GM19035 (cell line): ENCODE data around the gene NDUFAF5.

ENCODE experiments used
- ATAC-seq: cut with Tn5 transposase; IDR thresholded peaks from one replicate; pipeline ENCODE4 v1.9.1; 2021; ENCODE audit not compliant: unreplicated experiment

NDUFAF5 gene

DNA sequence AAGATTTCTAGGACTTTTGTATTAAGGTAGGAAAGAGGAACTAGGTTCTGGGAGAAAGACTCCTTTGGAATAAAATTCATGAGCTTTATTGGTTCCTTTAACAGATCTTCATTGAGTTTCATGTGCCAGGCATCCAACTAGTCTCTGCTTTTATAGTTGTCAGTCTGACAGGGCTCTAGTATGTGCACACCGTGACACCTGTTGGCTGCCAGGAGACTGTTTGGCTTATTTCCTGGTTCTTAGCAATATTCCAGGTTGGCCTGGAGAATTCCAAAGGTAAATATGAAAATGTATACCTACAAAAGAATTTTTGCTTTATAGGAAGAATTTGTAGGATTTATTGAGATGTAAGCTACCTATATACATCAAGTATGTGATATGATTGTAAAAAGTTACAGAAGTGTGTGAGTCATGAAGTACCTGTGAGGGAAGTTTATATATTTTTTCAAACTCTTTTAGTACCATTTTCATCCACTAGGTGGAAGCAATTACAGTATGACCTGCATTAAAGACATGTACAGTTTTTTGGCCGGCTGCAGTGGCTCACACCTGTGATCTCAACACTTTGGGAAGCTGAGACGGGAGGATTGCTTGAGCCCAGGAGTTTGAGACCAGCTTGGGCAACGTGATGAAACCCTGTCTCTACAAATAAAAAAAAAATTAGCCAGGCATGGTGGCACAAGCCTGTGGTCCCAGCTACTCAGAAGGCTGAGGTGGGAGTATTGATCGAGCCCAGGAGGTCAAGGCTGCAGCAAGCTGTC lies 35.2 kb downstream of the NDUFAF5 start:
- ATAC-seq: peak; percentile 88

DNA sequence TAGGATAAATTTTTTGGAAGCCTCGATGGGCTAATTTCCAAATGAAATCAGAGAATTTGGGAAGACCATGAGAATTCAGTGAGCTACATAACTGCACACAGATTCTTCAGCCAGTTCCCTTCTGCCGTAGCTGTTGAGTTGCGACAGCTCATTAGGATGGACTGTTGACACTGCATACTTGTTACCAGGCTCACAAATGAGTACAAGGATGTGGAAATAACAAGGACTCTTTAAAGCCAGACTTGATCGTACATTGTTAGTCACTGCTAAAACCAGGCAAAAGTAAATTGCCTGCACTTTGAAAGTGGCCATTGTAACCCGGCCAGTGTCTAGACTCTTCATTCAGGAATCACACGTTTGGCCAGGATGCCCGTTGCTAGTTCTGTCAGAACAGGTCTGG lies 37.0 kb downstream of the NDUFAF5 start:
- ATAC-seq: no peak

DNA sequence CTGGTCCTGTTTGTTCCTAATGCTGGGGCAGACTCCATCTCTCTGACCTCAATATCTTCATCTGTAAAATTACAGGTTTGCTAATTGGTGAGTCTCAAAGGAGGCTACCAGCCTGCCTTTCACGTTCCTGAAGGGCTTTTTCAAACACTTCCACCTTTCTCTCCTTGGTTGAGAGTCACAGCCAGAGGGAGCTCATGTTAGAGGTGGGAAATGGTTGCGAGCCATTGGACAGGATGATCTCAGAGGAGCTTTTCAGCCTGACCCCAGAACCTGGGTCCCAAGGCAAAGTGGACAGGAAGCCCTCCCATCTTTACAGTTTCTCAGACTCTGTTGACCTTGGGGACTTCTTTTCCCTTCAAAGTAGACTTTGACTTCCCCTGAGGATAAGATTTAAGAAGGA lies 37.6 kb downstream of the NDUFAF5 start:
- no peak for ATAC-seq

DNA sequence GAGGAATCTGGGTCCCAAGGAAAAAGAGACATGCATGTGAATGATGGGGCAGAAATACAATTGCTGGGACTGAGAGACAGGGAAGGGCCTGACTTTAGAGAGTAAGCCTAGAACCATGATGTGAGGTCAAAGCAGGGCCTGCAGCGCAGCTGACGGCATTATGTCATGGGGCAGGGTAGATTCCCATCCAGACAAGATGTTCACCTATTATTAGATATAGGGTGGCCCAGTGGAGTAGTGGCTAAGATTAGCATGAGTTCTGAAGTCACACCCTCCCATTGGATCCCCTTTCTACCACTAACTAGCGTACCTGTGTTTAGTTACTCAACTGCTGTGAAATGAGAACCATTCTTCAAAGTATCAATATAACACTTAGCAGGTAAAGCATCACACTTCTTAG lies 39.6 kb downstream of the NDUFAF5 start:
- no peak for ATAC-seq

DNA sequence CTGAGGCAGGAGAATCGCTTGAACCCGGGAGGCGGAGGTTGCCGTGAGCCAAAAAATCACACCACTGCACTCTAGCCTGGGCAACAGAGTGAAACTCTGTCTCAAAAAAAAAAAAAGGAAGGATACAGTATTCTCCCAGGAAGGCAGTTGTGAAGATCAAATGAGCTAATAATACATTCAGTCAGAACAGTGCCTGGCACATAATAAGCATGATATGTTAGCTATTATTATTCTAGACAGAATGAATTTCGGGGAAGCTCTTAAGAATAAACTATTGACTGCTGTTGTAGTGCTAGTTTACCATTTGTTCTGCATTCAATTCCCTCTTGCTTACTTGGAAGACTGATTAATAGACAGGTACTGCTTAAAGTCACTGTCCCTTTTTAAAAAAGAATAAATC lies 40.6 kb downstream of the NDUFAF5 start:
- no peak for ATAC-seq

DNA sequence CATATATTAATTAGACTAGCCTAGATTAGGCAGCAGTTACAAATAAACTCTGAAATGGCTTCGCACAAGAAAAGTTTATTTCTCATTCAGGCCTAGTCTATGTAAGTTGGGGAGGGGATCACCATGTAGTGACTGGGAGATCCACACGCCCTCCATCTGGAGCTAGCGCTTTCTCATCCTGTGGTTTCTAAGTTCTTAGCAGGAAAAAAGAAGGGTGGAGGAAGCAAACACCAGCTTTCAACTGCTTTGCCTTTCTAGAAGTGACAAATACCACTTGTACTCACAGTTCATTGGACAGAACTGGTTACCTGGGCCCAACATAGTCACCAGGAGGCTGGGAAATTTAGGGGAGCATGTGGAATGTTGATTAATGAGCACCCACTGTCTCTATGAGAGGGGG lies 46.6 kb downstream of the NDUFAF5 start:
- ATAC-seq: no peak

DNA sequence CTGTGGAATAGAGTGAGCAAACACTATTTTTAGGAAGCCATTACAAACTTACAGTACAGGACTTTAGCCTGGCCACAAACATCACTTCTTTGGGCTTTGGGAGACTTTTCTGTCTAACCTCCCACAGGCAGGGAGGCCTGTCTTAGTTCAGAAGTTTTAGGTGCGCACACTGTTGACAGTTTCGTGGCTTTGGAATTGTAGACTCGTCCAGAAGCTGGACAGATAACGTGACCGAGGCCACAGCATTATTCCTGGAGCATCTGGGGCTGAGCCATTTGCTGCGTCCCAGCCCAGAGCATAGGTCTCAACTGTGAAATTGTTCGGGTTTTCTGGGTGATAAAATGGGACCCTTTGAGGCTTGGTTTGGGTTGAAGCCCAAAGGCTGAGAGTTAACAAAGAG lies 53.8 kb downstream of the NDUFAF5 start:
- ATAC-seq: no peak

DNA sequence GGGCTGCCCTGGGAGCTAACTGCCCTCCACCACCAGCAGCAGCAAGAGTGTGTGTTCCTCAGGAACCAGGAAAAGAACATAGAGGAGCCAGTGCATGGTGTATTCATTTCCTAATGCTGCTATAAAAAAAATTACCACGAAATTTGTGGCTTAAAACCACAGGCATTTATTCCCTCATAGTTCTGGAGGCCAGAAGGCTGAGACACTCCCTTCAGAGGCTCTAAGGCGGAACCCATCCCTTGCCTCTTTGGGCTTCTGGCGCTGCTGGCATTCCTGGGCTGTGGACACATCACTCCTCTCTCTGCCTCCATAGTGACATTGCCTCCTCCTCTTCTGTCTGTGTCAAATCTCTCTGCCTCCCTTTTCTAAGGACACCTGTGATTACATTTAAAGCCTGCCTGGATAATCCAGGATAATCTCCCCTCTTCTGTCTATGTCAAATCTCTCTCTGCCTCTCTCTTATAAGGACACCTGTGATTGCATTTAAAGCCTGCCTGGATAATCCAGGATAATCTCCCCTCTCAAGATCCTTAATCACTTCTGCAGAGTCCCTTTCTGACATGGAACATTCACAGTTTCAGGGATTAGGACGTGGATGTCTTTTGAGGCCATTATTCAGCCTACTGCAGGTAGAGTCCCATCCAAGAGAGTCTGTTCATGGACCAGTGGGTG lies 54.7 kb downstream of the NDUFAF5 start:
- ATAC-seq: no peak

DNA sequence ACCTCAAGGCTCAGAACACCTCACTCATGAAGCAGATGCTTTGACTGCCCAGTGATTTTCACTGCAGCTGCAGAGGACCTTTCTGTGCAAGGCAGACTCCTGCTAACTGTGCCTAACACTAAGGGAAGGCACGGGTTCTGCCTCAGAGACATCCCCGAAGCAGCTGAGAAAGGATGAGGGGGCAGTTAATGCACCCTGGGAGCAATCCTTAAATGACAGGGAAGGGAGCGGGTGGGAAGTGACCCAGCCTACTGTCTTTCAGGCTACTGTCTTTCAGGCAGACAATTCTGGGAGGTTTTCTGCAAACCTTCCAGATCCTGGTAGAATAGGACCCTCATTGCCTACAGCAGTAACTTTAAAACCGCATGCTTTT lies 55.3 kb downstream of the NDUFAF5 start:
- ATAC-seq: no peak

DNA sequence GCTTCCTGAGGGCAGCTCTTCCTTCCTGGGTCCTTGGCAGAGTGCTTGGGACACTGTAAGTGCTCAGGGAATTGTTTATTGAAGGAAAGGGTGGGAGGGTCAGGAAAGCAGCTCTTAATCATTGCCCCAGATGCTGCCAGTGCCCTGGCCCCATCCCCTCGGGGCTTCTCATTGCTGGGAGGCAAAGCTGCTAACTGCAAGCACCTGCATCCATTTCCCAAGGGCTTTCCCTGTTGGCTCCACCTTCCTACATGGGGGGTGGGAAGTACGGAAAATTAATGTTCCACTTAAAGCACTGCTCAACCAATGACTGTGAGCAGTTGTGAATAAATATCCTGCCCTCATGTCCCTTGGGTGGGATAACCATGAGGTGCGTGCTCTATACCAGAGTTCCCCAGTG lies 56.4 kb downstream of the NDUFAF5 start:
- no peak for ATAC-seq

DNA sequence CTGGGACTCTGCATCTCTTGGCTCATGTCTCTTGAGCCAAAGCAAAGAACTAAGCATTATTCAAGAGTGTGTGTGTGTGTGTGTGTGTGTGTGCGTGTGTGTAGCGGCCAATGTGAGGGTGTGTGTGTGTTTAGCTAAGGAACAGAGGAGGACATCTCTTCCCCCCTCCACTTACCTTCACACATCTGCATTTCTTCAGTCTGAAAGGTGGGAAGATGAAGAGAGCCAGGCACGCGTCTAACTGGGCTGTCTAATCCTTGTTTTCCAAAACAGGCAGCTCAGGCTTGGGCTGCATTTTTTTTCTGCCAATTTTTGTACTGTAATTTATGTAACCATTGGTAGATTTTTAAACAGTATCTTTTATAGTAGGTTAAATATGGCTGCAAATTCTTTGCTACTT lies 59.5 kb downstream of the NDUFAF5 start:
- ATAC-seq: no peak

DNA sequence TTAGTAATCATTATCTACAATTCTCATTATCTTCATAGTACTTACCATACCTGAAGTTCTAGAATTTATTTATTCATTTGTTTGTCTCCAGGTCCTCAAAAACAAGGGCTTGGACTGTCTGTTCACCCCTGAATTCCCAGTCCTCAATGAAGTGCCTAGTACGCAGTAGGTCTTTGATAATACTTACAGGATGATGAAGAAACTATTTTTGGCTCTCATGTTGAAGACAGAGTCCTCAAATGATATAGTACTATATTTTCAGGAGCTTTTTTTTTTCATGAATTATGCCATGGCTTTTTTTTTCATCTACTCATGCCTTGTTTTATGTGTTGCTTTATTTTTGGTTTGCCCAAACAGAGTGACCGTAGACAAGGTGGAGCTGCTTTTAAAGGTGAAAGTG lies 66.5 kb downstream of the NDUFAF5 start:
- no peak for ATAC-seq

DNA sequence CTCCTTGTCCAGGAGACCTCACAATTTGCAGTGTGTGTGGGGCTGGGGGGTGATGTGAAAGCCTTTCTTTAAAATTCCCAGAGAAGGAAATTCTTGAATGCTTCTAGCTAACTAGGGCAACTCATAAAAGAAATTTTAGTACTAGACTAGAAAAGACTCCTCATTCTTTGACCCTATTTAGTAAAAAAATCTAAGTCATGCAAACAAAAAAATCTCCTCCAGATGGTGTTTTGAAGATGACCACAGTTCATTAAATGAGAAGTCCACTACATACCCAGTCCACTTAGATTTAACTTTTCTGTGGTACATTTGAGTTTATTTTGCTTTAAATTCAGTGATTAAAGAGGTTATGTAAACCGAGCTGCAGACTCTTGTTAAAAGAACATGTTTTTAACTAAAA lies 67.5 kb downstream of the NDUFAF5 start:
- ATAC-seq: no peak

DNA sequence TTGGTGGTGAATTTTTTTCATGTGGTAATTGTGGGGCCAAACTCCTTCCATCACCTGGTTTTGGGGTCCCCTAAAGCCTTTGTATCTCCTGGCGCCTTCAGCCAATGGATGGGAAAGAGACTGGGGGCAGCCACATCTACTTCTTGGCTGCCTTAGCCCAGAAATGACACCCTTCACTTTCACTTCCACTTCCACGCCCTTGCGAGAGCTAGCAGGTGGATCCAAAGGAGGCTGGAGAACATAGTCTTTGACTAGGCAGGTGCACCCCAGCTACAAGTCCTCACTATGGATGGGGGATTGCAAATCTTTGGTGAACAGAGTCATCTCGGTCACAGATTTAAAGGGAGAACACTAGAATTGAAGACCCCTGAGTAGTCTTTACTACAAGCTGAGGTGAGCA lies 70.8 kb downstream of the NDUFAF5 start:
- ATAC-seq: no peak

DNA sequence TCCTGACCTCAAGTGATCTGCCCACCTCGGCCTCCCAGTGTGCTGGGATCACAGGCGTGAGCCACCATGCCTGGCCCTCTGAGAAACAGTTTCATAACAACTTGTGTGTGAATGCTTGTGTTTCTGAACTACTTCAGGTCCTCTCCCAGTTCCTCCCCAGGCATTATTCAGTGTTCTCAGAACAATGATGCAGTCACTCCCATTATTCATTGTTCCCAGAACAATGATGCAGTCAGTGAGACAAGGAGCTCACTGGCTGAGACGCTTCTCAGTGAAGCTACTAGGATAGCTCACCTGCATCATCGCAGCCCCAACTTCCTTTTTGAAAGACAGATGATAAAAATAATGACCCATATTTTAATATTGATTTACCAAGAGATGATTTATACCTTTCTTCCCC lies 71.5 kb downstream of the NDUFAF5 start:
- no peak for ATAC-seq

DNA sequence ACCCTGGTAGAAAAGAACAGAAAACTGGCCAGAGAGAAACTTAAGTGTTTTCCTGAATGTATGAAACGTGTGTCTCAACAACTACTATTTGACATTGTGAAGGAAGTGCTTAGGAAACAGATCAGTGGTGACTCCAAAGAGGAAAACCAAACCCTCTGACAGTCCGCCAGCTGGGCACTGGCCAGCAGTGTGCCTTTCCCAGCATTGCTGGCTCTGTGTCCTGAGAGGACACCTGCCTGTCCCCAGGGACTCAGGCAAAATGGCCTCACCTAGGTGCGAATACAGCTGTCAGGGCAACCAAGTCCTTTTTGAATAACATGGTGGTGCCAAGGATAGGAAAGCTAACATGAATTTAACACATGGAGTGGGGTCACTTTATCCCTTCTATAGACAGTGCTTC lies 72.5 kb downstream of the NDUFAF5 start:
- ATAC-seq: no peak

DNA sequence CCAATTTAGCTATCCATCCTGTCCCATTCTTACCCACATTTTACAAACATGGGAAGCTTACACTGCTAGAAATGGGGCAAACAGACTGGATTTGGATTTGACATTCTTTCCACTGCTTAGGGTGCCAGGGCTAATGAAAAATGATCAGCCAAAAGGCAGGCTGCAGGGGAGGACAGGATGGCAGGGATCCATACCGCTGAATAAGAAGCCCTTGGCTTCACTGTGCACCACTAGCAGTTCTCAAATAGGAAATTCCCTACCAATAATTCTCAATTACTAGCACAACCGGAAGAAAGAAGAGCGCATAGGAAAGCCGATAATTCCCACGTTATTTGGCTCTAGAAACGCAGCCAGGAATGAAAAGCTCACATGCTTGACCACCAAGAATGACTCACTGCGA lies 73.1 kb downstream of the NDUFAF5 start:
- no peak for ATAC-seq

DNA sequence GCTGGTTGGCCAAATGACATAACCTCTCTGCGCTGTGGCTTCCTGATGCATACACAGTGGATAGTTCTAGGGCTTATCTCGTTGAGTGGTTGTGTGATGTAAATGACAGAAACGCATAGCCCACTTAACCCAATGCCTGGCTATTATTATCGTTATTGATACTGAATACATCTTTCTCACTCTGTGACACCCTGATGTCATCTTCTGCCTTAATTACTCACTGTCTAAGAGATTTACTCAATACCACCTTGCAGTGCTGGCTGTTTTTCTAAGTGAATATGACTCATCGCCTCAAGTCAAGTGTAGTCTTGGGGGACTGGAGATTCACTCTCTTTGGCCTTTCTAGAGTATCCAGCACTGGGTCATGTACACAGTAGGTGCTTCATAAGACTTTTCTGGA lies 73.6 kb downstream of the NDUFAF5 start:
- no peak for ATAC-seq

DNA sequence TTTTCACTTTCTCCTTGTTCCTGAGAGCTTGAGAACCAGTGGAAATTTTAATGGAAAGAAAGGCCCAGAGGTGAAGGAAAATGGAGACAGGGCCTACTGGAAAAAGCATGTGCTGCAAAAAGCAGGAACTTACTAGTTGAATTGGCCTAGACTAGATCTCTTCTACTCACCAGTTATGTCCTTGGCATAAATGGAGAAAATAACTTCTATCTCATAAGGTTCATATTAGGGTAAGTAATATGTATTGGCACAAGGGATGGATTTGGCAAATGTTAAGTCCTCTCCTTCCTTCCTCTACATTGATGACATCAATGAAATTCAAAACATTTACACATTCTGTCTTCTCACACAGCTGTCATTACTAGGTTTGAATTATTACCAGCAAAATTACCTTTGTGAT lies 74.0 kb downstream of the NDUFAF5 start:
- ATAC-seq: no peak

DNA sequence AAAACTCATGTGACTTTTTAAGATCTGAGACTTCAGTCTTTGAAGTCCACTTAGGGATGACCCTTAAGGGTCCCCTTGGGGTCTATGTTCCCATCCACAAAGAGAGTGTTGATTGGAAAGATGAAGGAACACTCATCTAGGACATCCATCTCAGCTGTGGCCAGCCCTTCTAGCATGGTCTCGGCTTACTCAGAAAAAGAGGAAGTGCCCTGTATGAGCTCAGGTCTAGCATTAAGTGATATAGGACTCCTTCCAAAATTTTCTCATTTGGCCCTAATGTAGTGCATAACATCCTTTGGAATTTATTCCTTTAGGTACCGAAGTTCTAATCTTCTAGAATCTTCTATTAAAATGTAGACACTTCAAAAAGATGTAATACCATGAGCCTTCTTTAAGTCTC lies 77.4 kb downstream of the NDUFAF5 start:
- ATAC-seq: no peak

DNA sequence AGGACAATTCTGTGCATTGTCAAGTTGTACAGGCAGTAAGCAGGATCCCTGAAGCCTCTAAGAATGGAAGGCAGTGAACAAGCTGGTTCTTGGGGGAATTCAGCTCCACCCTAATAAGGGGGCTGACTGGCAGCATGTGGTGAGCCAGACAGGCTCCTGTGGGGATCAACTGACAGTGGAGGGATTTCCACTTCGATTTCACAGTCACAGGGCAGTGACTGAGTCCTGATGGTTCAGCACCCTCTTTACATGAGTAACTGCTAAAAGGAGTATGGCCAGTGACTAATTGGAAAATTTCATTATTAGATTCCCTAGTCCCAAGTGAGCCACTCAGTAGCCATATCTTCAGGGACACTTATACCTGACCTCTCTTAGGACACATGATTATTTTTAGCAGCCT lies 78.4 kb downstream of the NDUFAF5 start:
- no peak for ATAC-seq

DNA sequence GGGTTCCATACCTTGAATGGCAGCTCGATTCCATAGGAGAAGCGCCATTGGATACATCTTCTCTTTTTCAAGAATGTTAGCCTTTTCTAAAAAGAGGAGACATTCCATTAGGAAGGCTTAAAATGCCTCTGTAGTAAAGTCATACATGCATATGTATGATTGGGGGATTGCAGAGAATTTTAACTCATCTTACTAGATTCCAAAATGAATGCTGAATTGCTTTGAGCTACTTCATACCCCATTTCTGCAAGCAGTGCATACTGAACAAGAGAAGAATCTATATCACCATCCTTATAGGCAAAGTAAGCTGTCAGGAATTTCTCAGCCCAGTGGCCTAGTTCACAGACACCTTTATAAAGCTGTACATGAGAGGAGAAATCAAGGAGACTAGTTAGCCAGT lies 80.3 kb downstream of the NDUFAF5 start:
- ATAC-seq: no peak

DNA sequence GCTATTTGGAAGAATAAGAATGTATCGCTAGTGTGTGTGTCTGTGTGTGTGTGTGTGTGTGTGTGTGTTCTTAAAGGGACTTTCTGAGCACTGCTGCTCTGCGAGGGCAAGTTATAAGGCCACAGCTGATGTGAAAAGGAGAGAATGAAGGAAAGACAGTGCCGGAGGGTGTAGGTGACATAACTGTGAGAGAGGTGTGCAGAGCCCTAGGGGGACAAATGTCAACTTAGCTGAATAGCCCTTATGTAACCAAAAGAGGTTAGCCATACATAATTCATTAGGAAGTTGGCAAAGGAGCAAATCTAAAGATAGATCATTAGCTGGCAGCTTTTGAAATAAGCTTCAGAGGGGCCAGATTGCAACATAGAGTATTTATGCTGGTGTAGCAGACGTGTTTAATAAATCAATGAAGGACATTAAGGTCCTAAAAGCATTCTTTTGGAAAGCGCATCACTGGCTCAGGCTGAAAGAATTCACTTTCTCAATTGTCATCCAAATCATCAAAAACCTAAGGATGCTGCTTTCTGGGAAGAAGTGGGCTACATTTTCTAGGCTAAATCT lies 81.0 kb downstream of the NDUFAF5 start:
- no peak for ATAC-seq
